Measurements from ENCODE around the gene MAPK1IP1L.
"Not testable (repeated sequence)": the region's sequence is repeated elsewhere in the genome, so short reads cannot be mapped to it uniquely, and the experiment has no call there.

Gene MAPK1IP1L

GRCh38 chr14:55057919-55058318 lies 6.5 kb downstream of the MAPK1IP1L start:
- DNase-seq = no peak

GRCh38 chr14:55059333-55059732 lies 7.9 kb downstream of the MAPK1IP1L start:
- DNase-seq = no peak

DNA sequence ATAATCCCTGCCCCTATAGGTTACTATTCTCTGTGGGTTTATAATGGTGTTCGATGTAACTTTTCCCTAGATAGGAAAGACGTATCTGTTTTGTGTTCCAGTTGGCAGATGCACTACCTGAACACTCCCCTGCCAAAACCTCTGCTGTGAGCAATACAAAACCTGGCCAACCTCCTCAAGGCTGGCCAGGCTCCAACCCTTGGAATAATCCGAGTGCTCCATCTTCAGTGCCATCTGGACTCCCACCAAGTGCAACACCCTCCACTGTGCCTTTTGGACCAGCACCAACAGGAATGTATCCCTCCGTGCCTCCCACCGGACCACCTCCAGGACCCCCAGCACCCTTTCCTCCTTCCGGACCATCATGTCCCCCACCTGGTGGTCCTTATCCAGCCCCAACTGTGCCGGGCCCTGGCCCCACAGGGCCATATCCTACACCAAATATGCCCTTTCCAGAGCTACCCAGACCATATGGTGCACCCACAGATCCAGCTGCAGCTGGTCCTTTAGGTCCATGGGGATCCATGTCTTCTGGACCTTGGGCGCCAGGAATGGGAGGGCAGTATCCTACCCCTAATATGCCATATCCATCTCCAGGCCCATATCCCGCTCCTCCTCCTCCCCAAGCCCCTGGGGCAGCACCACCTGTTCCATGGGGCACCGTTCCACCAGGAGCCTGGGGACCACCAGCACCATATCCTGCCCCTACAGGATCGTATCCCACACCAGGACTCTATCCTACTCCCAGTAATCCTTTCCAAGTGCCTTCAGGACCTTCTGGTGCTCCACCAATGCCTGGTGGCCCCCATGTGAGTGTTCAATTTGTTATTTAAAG lies 11.3 kb downstream of the MAPK1IP1L start:
- no peak for DNase-seq

DNA sequence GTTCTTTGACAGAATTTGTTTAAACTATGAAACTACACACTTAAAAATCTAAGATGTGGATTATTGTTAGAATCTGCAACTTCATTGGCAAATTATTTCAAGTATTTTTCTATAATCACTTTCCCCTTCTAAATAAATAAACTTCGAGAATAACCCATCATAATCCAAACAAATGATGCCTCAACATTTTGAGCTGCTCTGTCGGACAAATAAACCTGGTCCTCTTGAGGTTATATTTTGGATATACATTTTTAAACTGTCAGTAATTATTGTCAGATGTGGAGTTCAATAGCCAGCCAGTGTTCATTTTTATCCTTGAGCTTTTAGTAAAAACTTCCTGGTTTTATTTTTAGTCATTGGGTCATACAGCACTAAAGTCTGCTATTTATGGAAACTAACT lies 13.4 kb downstream of the MAPK1IP1L start:
- DNase-seq = not testable (repeated sequence)

GRCh38 chr14:55065411-55065810 lies 14.0 kb downstream of the MAPK1IP1L start:
- DNase-seq = no peak

- DNase-seq = no peak
These were observed 14.8 kb downstream of the MAPK1IP1L start for GRCh38 chr14:55066223-55066622.

GRCh38 chr14:55070981-55071411 lies 19.5 kb downstream of the MAPK1IP1L start:
- no peak for DNase-seq

- no peak for DNase-seq
These were observed 20.6 kb downstream of the MAPK1IP1L start for GRCh38 chr14:55071870-55072640.

DNA sequence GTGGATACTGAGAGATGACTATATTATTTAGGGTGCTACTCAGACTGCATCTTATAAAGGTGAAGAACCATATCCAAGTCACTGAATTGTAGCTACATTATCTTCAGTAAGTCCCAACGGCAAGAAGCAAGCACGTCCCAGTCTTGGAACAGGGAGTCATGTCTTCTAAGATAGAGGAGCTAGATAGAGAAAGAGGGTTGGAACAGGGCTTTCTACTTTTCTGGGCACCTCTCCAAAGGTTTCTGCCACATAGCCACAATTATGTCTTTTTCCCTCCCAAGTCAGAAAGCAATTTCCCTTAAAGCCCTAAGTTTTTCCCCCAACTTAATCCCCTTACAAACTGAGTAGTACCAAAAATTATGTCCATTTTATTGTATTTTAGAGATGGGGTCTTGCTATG lies 22.4 kb downstream of the MAPK1IP1L start:
- no peak for DNase-seq

GRCh38 chr14:55074662-55075061 lies 23.2 kb downstream of the MAPK1IP1L start:
- no peak for DNase-seq

DNA sequence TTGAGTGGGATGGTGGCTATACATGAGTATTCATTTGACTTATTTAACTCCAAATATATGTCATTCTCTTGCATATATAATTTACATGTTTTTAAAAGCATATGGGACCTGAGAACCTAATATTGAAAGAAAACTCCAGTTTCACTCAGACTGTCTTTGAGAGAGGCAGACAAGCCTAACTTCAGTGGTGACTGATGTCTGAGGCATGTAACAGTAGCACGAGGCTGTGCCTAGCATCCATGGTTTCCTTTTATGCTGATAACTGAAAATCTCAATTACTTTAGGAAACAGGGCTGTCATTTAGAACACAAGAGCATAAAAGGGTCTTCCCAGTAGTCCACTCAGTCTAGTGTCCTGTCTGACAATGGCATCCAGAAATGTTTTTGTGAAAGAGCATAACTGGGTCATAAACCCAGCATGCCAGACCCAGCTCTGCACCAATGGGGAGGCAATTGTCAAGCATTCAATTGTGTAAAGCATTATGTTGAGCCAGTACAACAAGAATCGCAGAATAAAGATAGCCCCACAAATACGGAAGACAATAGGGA lies 24.3 kb downstream of the MAPK1IP1L start:
- no peak for DNase-seq

GRCh38 chr14:55077170-55078151 lies 26.0 kb downstream of the MAPK1IP1L start:
- DNase-seq = no peak

DNA sequence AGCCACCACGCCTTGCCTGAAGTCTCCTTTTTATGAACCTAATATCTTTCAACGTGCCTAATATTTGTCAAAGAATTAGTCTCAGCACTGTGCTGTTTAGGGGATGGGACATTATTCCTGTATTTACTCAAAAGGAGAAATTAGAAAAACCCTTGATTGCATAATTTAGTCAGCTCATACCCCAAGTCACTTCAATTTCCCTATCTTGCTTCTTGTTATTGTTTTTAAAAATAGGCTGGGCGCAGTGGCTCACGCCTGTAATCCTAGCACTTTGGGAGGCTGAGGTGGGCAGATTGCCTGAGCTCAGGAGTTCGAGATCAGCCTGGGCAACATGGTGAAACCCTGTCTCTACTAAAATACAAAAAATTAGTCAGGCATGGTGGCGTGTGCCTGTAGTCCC lies 28.5 kb downstream of the MAPK1IP1L start:
- DNase-seq = not testable (repeated sequence)

DNA sequence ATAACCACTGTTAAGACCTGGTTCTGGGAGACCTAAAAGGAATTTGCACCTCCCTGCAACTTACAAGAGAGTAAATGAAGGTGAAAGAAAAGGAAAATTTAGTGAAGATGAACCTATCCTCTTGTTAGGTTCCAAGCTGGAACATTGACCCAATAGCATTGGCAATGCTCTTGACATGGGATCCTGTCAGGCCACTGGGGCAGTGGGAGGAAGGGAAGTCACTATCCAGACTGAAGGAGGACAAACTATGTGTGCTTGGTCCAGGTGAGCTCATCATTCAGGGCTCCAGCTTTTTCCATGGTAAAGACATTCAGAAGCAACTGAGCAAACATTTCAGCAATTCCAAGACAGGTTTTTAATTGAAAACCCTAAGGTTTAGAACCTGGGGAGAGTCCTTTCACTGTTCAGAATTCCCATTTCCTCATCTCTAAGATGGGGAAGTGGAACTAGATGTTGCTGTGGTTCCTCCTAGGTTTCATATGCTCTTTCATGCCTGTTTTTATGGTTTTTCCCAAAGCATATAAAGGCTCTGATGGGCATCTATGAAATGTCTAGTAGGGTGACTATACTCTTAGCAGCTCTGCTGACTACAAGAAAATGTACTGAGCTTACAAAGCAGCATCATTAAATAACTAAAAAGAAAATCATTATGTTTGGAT lies 33.1 kb downstream of the MAPK1IP1L start:
- DNase-seq = no peak

DNA sequence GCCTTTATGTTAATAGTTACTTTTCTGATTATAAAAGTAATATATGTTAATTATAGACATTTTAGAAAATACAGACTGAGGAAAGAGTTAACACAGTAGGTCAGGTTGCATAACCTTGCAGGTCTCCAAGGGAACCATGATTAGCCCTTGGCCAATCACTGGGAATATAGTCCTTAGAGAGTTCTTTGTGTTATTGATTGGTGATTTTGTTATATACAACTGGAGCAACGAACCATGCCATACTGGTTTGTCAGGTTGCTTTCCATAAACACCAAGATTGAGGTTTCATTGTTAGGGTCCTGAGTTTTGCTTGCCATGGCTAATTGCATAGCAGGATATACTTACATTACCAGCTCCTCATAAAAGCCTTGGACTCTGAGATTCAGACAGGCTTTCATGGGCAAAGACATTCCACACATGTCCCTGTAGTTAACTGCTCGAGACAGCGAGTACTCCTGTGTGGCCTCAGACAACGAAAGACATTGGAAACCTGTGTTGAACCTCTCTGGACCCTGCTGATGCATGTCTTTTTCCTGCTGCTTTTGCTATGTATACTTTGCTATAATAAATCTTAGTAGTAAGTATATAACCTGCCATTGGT lies 33.7 kb downstream of the MAPK1IP1L start:
- DNase-seq = no peak

GRCh38 chr14:55086938-55087337 lies 35.5 kb downstream of the MAPK1IP1L start:
- no peak for DNase-seq

DNA sequence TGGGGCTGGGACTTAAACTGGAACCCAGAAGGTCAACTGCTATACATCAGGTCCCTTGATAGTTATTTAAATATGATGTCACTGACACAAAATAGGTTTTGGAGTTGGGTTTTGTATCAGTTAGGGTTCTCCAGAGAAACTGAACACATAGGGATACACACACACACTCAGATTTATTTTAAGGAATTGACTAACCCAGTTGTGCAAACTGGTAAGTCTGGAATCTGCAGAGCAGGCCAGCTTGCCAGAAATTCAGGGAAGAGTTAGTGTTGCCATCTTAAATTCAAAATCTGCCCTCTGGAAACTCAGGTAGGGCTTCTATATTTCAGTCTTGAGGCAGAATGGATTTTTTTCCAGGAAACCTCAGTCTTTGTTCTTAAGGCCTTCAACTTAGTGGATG lies 36.9 kb downstream of the MAPK1IP1L start:
- DNase-seq = no peak

DNA sequence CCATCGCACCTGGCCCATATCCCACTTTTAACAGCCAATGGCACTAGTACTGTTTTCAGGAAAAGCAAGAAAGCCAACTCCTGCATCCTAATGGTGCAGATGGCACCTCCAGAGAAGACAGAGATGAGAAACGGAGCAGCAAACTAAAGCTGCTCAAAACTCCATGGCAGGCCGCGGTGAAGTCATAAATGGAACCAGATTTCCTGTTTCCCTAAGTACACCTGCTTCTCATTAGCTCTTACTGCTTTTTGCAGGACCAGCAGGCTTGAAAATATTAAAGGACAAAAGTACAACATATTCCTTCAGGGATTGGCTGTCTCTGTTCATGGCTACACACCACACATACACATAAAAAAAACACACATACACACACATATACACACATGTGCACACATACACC lies 40.9 kb downstream of the MAPK1IP1L start:
- no peak for DNase-seq

GRCh38 chr14:55094292-55095157 lies 43.1 kb downstream of the MAPK1IP1L start:
- DNase-seq = no peak

DNA sequence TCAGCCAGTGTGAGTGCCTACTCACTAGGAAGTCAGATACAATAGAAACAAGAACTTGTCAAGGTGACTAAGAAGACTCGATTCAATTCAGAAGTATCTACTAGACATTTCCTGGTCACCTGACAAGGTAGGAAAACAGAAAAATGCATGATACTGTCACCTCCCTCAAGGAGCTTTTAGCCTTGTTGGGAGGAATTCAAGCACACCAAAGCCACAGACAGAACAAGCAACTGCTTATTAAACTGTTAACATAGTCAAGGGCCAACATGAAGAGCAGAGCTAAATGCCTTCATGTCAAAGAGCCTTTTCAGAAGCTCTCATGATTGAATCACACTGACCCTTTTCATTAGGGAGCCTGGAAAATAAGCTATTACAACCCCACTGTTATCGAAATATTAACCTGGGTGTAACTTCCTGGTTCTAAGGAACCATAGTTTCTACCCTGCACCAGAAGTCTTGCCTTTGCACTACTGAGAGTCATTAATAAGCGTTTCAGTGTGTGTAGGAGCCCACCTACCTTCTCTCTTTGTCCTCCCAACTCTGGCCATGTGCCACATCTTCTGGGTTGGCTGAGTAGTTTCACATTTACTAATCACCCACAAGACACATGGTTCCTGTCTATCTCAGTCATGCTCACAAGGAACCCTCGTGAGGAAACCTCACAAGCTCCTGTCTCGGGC lies 46.6 kb downstream of the MAPK1IP1L start:
- DNase-seq = no peak

All from 8988T (cell line).